ENCODE results near the gene FGB.

Gene FGB

DNA sequence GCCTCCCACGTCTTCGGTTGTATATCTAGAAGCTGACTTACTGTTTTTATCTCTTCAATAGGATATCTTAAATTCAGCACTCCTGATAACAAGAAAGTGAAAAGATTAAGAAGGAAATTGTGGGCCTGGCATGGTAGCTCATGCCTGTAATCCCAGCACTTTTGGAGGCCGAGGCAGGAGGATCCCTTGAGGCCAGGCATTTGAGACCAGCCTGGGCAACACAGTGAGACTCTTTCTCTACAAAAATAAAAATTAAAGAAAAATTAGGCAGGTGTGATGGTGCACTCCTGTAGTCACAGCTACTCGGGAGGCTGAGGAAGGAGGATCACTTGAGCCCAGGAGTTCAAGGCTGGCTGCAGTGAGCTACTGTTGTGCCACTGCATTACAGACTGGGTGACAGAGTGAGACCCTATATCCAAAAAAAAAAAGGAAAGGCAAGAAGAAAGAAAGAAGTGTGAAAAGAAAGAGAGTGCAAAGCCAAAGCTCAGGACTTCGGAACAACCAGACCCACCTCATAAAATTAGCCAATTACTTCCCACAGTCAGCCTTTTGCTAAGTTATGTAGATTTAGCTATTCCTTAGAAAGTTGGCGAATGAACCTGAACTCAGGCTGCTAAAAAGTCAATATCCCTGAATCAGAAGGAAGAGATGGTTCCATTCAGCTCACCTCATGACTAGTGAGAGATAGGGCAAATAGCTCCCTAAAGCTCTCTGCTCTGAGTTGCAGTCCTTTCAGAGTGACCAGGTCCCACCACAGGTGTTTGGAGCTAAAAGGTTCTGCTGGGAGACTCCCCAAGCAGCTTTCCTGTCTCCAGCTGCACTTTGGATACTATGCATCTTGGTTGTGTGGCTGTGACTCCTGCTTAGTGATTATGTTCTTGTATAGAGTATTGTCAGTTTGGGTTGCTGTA lies 40.5 kb downstream of the FGB start:
- Mint-ChIP-seq H3K27ac (no peak overlapping the region), H3K36me3 (no peaks in the 10 kb centered on the region), H3K4me1 (no peaks in the 10 kb centered on the region), H3K4me3 (no peak overlapping the region), H3K9me3 (no peaks in the 10 kb centered on the region)
- DNase-seq (ENCODE audit: low spot score in 2 of 2): no peak
- ATAC-seq: no peak

DNA sequence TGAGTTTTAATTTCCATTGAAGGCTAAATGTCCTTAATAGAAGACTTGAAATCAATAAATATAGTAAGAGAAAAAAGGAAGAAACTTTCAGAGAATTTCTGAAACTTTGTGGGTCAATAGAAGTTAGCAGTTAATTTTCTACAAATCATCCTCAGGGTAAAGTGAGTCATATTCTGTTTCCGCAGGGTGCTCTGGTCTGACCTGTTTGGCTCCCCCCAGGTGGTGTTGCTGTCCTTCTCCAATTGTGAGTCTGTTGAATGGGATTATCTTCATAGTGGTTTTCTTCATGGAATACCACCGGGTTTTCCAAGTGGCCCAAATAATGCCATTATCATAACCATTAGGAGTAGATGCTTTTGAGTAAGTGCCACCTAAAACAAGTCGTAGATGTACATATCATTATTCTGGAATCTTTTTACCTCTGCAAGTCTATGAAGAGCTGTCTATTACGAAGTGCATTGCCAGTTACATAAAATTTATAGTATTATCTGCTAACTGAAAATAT lies 41.9 kb downstream of the FGB start:
- DNase-seq (ENCODE audit: low spot score in 2 of 2) (no peak), ATAC-seq (no peak)
- Mint-ChIP-seq H3K9me3 (no peaks in the 10 kb centered on the region), H3K27ac (no peak overlapping the region), H3K36me3 (no peaks in the 10 kb centered on the region), H3K4me3 (no peak overlapping the region), H3K4me1 (no peaks in the 10 kb centered on the region)

- no peak for DNase-seq (ENCODE audit: low spot score in 2 of 2)
- Mint-ChIP-seq H3K9me3 (no peaks in the 10 kb centered on the region), H3K4me1 (no peaks in the 10 kb centered on the region), H3K4me3 (no peak overlapping the region), H3K36me3 (no peaks in the 10 kb centered on the region), H3K27ac (no peak overlapping the region)
- ATAC-seq: no peak
These were observed 44.2 kb downstream of the FGB start for GRCh38 chr4:154606728-154607723.

DNA sequence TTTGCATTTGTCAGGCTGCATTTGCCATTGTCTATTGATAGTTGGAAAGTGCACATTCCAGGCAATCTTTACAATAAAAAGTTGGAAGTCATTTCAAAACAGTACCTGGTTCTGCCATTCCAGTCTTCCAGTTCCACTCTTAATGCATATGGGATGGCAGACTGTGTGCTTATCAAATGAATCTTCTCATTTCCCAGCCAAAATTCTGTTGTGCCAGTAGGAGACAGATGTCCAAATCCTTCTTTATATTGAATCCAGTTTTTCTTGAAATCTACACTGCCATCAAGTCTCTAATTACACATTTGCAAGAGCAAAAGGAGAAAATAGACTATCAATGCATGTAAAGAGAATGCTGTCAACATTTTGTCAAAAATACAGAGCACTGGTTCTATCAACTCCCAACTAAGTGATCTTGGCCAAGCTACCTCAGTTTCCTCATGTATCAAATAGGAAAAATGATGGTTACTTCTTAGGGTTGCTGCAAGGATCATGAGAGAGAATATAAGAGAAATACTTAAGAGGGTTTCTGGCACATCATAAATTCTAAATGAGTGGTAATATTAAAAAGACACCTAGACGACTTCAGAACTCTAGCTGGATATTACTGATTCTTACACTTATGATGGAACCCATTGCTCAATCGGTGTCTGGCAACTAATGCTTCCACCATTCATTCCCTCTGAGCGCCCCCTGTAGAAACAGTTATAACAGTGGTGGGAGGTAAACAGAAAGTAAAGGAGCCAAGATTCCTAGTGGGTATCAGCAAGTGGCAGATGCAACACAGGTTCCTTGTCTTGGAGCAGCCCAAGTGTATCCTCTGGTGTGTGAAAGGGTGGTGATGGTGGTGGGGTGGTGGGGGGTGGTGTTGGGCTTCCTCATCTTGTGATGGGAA lies 45.8 kb downstream of the FGB start:
- Mint-ChIP-seq H3K9me3 (no peaks in the 10 kb centered on the region), H3K36me3 (no peaks in the 10 kb centered on the region), H3K4me1 (no peaks in the 10 kb centered on the region), H3K4me3 (no peak overlapping the region), H3K27ac (no peak overlapping the region)
- ATAC-seq (no peak), DNase-seq (ENCODE audit: low spot score in 2 of 2) (no peak)

DNA sequence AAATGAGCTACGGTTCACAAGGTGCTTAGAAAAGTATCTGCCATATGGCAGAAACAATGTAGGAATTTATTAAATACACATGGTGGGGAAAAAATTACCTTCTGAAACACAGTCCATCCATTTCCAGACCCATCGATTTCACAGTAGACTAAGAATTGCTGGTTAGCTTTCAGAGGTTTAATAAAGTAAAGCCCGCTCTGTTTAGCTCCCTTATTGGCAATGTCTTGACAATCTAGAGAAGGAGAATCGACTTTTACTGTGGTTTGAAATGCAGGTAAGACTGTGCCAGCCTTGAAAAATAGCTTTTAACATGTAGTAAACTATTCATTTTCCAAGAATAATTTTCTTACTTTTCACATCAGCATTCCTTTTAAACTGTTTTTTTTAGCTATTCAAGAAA lies 46.7 kb downstream of the FGB start:
- Mint-ChIP-seq H3K4me3 (no peak overlapping the region), H3K9me3 (no peaks in the 10 kb centered on the region), H3K27ac (no peak overlapping the region), H3K4me1 (no peaks in the 10 kb centered on the region), H3K36me3 (no peaks in the 10 kb centered on the region)
- ATAC-seq (no peak), DNase-seq (ENCODE audit: low spot score in 2 of 2) (no peak)

GRCh38 chr4:154610582-154610981 lies 47.8 kb downstream of the FGB start:
- no peak for DNase-seq (ENCODE audit: low spot score in 2 of 2)
- H3K27ac Mint-ChIP-seq: no peak overlapping the region
- no peaks in the 10 kb centered on the region for H3K36me3 Mint-ChIP-seq
- no peaks in the 10 kb centered on the region for H3K4me1 Mint-ChIP-seq
- H3K4me3 Mint-ChIP-seq: no peak overlapping the region
- no peaks in the 10 kb centered on the region for H3K9me3 Mint-ChIP-seq
- no peak for ATAC-seq

DNA sequence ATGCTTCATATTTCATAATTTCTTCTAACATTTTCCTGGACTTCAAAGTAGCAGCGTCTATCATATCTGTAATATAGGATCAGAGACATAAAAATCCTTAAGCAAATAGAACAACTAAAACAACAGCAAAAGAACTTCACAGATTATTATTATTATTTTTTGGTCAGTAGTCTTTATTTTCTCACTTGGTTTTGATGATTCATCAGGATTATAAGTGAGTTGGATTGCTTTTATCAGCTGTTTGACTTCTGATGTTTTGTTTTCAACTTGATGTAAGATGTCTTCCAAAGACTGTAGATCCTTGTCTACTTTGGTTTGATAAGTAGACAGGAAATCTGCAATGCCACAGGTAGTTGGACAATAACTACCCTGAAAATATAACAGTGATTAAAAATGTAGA lies 49.0 kb downstream of the FGB start:
- DNase-seq (ENCODE audit: low spot score in 2 of 2) (no peak), ATAC-seq (no peak)
- Mint-ChIP-seq H3K4me3 (no peak overlapping the region), H3K4me1 (no peaks in the 10 kb centered on the region), H3K36me3 (no peaks in the 10 kb centered on the region), H3K27ac (no peak overlapping the region), H3K9me3 (no peaks in the 10 kb centered on the region)

- DNase-seq (ENCODE audit: low spot score in 2 of 2) (no peak), ATAC-seq (no peak)
- Mint-ChIP-seq H3K4me3 (no peak within 1 kb of the TSS), H3K9me3 (no peaks in the 10 kb centered on the region), H3K4me1 (no peaks in the 10 kb centered on the region), H3K36me3 (no peaks in the 10 kb centered on the region), H3K27ac (no peak within 1 kb of the TSS)
These were observed 49.9 kb downstream of the FGB start, which contains the start of gene FGG for GRCh38 chr4:154612472-154613414. FGG (minus strand) TSS chr4:154612656; CDS start chr4:154612609, 47 bp downstream.

GRCh38 chr4:154614306-154614705 lies 51.5 kb downstream of the FGB start:
- no peak for ATAC-seq
- H3K27ac Mint-ChIP-seq: no peak overlapping the region
- H3K36me3 Mint-ChIP-seq: no peaks in the 10 kb centered on the region

DNA sequence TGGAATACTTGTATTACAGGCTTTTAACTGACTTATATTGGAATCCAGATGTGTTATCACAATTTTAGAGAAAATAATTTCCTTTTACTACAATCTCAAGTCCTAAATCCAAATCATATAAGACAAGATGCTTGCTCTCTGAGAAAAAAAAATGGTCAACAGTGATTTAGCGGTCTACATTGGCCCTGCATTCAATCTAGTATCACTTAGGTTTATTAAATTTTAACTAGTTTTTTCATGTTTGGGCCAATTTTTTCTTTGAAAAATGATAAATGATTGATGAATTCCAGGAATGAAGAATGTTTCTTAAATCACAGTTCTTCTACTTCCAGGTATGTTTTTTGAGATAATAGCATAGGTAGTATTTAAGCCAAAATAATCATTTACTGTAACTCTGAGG lies 52.4 kb downstream of the FGB start:
- ATAC-seq (no peak), DNase-seq (ENCODE audit: low spot score in 2 of 2) (no peak)
- Mint-ChIP-seq H3K4me1 (no peaks in the 10 kb centered on the region), H3K9me3 (no peaks in the 10 kb centered on the region), H3K36me3 (no peaks in the 10 kb centered on the region), H3K4me3 (no peak overlapping the region), H3K27ac (no peak overlapping the region)

More at GRCh38 chr4:154614306-154614705, 51.5 kb downstream of the FGB start:
- no peaks in the 10 kb centered on the region for H3K4me1 Mint-ChIP-seq
- no peak for DNase-seq (ENCODE audit: low spot score in 2 of 2)
- no peak overlapping the region for H3K4me3 Mint-ChIP-seq
- no peaks in the 10 kb centered on the region for H3K9me3 Mint-ChIP-seq

DNA sequence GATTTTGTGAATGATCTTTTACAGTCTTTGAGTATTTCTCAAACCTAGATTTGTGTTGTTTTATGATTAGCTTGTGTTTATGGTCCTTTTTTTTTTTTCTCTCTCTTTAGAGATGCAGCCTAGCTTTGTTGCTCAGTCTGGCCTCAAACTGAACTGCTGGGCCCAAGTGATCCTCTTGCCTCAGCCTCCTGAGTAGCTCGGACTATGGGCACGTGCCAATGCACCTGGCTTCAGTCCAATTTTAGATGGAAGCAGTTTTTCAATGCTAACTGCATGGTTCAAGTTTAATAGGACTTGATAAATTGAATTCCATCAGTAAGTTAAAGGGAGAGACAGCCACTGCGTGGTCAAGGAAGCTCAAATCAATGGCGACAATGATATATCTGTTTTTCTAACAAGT lies 53.5 kb downstream of the FGB start:
- ATAC-seq: no peak
- DNase-seq (ENCODE audit: low spot score in 2 of 2): no peak
- no peaks in the 10 kb centered on the region for H3K36me3 Mint-ChIP-seq
- no peak overlapping the region for H3K27ac Mint-ChIP-seq
- no peak overlapping the region for H3K4me3 Mint-ChIP-seq
- H3K4me1 Mint-ChIP-seq: no peaks in the 10 kb centered on the region
- no peaks in the 10 kb centered on the region for H3K9me3 Mint-ChIP-seq

DNA sequence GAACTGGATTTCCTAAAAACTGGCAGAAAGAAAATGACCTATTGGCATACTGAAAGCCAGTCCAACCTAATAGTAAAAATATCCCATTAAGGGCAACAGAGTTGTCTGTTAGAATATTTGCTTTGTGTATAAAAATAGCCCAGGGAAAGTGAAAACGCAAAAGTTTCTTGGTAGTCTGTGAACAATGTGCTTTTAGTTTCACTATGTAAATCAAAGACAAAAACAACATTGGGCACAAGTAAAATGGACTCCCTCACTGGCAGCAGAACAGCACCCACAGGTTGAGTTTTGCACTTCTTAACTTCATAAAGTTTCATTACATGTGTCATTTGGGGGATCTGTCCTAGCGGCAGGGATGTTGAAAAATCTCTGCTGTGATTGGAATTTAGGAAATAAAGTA lies 53.9 kb downstream of the FGB start:
- Mint-ChIP-seq H3K4me1 (no peaks in the 10 kb centered on the region), H3K27ac (no peak overlapping the region), H3K4me3 (no peak overlapping the region), H3K36me3 (no peaks in the 10 kb centered on the region), H3K9me3 (no peaks in the 10 kb centered on the region)
- no peak for DNase-seq (ENCODE audit: low spot score in 2 of 2)
- ATAC-seq: no peak

- DNase-seq (ENCODE audit: low spot score in 2 of 2): no peak
- Mint-ChIP-seq H3K36me3 (no peaks in the 10 kb centered on the region), H3K27ac (no peak overlapping the region), H3K9me3 (no peaks in the 10 kb centered on the region), H3K4me3 (no peak overlapping the region), H3K4me1 (no peaks in the 10 kb centered on the region)
- ATAC-seq: no peak
These were observed 55.1 kb downstream of the FGB start for GRCh38 chr4:154617820-154618317.

Measured in stimulated activated effector memory CD8-positive, alpha-beta T cell treated with anti-CD3 and anti-CD28 coated beads, Interleukin-12 subunit alpha, Interleukin-12 subunit beta, amount 100 ng/mL, for 72 hours (primary cell).